CD4-positive, CD25-positive, alpha-beta regulatory T cell (primary cell): ENCODE results near the gene FBXW7. TPM values are rescaled to one million over a fixed set of nuclear protein-coding genes. Genes with fewer than 3 reads are reported as not detected.

ENCODE experiments used
- ATAC-seq, 2 donors: fragments of 150-1000 bp; cut with Tn5 transposase; one replicate each; pipeline ENCODE4 v1.10.0; 2021; ENCODE audit warnings: low read depth in 2 of 2, moderate number of reproducible peaks in 2 of 2, moderate library complexity in 1 of 2
- DNase-seq, 3 donors: peaks; one replicate each; pipeline versions ENCODE4 v3.0.0 to v3.0.0-alpha.2; 2012 to 2022; ENCODE audit warnings: mixed read lengths in 1 of 3
- H3K27ac ChIP-seq: one replicate; pipeline ENCODE4 v1.7.0; 2013; ENCODE audit warnings: mild to moderate bottlenecking, low read length; ENCODE audit not compliant: insufficient read depth, poor library complexity, severe bottlenecking
- H3K27me3 ChIP-seq: one replicate; pipeline ENCODE4 v1.7.0; 2013; ENCODE audit warnings: low read length; ENCODE audit not compliant: control insufficient read depth, insufficient read depth
- H3K36me3 ChIP-seq: one replicate; pipeline ENCODE4 v1.7.0; 2013; ENCODE audit warnings: mild to moderate bottlenecking, low read length, moderate library complexity; ENCODE audit not compliant: control insufficient read depth, insufficient read depth
- H3K4me1 ChIP-seq: 2 replicates; pipeline ENCODE4 v1.7.0; 2013; ENCODE audit warnings: mild to moderate bottlenecking, low read length; ENCODE audit not compliant: insufficient read depth, control insufficient read depth, poor library complexity, severe bottlenecking
- H3K4me3 ChIP-seq: one replicate; pipeline ENCODE4 v1.7.0; 2013; ENCODE audit warnings: low read depth, mild to moderate bottlenecking, low read length, moderate library complexity
- H3K9me3 ChIP-seq, 2 experiments: 1 replicate in 1 of 2; 2 replicates in 1 of 2; pipeline ENCODE4 v1.7.0; 2013; ENCODE audit warnings: low read length in 2 of 2, mild to moderate bottlenecking in 1 of 2, moderate library complexity in 1 of 2; ENCODE audit not compliant: control insufficient read depth in 2 of 2
- H3K27ac Mint-ChIP-seq, 3 donors: one replicate each; pipeline ENCODE4 v1.8.0; 2020 to 2022; ENCODE audit warnings: mild to moderate bottlenecking in 3 of 3, mixed read lengths in 3 of 3, moderate library complexity in 2 of 3
- H3K27me3 Mint-ChIP-seq: one replicate; pipeline ENCODE4 v1.8.0; 2022; ENCODE audit warnings: mild to moderate bottlenecking, mixed read lengths
- H3K36me3 Mint-ChIP-seq: one replicate; pipeline ENCODE4 v1.8.0; 2020; ENCODE audit warnings: mixed read lengths
- H3K4me1 Mint-ChIP-seq, 4 donors: one replicate each; pipeline ENCODE4 v1.8.0; 2020 to 2022; ENCODE audit warnings: mixed read lengths in 4 of 4, mild to moderate bottlenecking in 1 of 4
- H3K4me3 Mint-ChIP-seq, 4 donors: one replicate each; pipeline ENCODE4 v1.8.0; 2020 to 2022; ENCODE audit warnings: mild to moderate bottlenecking in 4 of 4, mixed read lengths in 4 of 4, moderate library complexity in 3 of 4
- H3K9me3 Mint-ChIP-seq, 7 donors: one replicate each; pipeline ENCODE4 v1.8.0; 2020 to 2022; ENCODE audit warnings: mixed read lengths in 7 of 7, mild to moderate bottlenecking in 3 of 7, moderate library complexity in 2 of 7
- polyA plus RNA-seq, 4 donors: library from polyadenylated mRNA; unstranded; fragments of 300-500 nt; fragmentation: Illumina TruSeq; gene quantifications; one replicate each; pipeline ENCODE4 v1.2.3, GENCODE V29; 2021
- total RNA-seq: library from RNA; stranded (reverse); gene quantifications from one replicate; pipeline ENCODE4 v1.2.3, GENCODE V29; 2022

The FBXW7 gene
- total and polyA plus RNA-seq, 5 donors from 2014 or later = 43.8 to 146 (median 49.1) TPM

DNA sequence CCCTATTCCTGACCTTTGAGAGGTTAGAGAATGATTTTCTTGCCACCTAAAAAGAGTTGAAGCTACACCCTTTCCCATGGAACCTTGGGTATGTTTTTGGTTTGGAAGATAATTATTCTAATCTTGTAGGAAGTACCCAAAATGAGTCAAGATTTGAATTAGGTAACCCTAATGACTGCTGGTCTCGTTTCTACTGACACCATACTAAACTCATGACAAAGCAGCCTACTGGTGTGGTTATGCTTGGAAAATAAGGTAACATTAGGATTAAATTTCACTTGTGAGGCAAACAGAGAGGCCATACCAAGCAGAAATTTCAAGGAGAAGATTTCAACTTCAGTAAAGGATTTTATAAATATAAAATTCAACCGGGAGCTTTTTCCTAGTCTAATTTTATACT lies 107.9 kb downstream of the FBXW7 start:
- H3K9me3 Mint-ChIP-seq = no peaks in the 10 kb centered on the region
- Histone ChIP-seq H3K4me1 (peaks cover 8% of the 10 kb centered on the region), H3K27ac (no peak overlapping the region), H3K36me3 (peaks cover 3% of the 10 kb centered on the region), H3K9me3 (no peaks in the 10 kb centered on the region), H3K4me3 (no peak overlapping the region), H3K27me3 (no peaks in the 10 kb centered on the region)
- H3K4me3 Mint-ChIP-seq = no peak overlapping the region
- H3K27ac Mint-ChIP-seq = no peak overlapping the region
- ATAC-seq (no peak), DNase-seq (no peak)
- no peaks in the 10 kb centered on the region for H3K27me3 Mint-ChIP-seq
- peaks cover 12% of the 10 kb centered on the region for H3K36me3 Mint-ChIP-seq
- H3K4me1 Mint-ChIP-seq = peaks cover 25 to 42% (median 36%) of the 10 kb centered on the region in 4 donors

DNA sequence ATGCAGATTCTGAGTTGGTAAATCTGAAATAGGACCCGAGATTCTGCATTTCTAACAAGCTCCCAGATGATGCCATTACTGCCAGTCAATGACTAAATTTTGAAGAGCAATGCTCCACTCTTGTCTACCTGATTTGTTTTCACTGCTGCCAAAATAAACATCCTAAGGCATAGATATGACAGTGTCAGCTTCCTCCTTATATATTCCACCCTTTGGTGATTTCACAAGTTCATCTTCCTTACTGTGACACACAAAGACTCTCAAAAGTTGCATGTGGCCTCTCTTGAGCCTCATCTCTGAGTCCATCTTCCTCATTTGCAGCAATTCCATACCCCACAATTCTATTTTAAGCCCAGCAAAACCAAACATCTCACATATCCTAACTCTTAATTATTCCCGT lies 110.9 kb downstream of the FBXW7 start:
- Mint-ChIP-seq H3K9me3 (no peaks in the 10 kb centered on the region), H3K4me1 (peaks cover 27 to 47% (median 37%) of the 10 kb centered on the region in 4 donors), H3K27ac (no peak overlapping the region), H3K4me3 (no peak overlapping the region), H3K27me3 (no peaks in the 10 kb centered on the region), H3K36me3 (peaks cover 12% of the 10 kb centered on the region)
- Histone ChIP-seq H3K4me3 (no peak overlapping the region), H3K9me3 (no peaks in the 10 kb centered on the region), H3K4me1 (no peaks in the 10 kb centered on the region), H3K36me3 (peaks cover 3% of the 10 kb centered on the region), H3K27ac (no peak overlapping the region), H3K27me3 (no peaks in the 10 kb centered on the region)
- no peak for ATAC-seq
- DNase-seq = no peak

DNA sequence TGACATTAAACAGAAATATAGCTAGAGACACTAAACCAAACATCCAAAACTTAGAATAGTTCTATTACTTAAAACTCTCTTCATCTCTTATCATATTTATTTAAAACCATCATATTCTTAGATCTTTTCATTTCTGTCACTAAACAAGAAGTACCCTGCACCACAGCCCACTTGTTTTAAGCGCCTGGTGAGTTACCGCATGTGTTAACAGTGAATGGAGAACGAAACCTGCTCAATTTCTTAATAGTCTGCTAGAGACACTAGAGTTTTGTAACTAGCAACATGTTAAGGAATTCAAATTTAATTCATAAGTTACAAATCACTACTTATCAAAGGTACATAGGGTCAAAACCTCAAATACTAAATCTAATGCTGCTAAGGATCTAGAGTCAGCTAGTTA lies 111.5 kb downstream of the FBXW7 start:
- ATAC-seq = no peak
- no peak overlapping the region for H3K4me3 ChIP-seq
- Mint-ChIP-seq H3K4me1 (peaks cover 31 to 50% (median 40%) of the 10 kb centered on the region in 4 donors), H3K27me3 (no peaks in the 10 kb centered on the region), H3K4me3 (no peak overlapping the region), H3K27ac (no peak overlapping the region), H3K9me3 (no peaks in the 10 kb centered on the region), H3K36me3 (peaks cover 12% of the 10 kb centered on the region)
- H3K36me3 ChIP-seq = peaks cover 3% of the 10 kb centered on the region
- H3K27ac ChIP-seq = no peak overlapping the region
- H3K9me3 ChIP-seq = no peaks in the 10 kb centered on the region
- H3K27me3 ChIP-seq = no peaks in the 10 kb centered on the region
- H3K4me1 ChIP-seq = no peaks in the 10 kb centered on the region
- DNase-seq = no peak

DNA sequence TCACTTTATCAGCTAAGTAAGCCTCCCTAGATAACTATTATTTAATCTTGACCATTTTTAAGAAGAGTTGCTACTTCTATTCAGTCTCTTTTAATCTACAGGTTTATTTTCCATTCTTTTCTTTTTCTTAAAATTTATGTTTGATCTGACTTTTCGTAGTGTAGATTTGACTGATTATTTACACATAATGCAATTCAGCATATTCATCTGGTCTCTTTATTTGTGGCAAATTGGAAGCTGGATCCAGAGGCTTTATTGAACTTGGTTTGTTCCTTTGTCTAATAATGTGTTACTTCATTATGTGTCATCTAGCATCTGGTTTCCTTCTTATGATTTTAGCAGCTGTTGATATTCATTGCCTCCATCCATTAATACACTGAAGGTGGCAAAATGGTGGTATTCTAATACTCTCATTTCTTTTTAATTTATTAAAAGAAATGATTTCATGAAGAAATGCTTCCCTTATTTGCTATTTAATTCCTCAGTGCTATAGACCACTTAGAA lies 113.0 kb downstream of the FBXW7 start:
- Histone ChIP-seq H3K4me1 (no peaks in the 10 kb centered on the region), H3K27ac (no peak overlapping the region), H3K9me3 (no peaks in the 10 kb centered on the region), H3K27me3 (no peaks in the 10 kb centered on the region), H3K36me3 (peaks cover 3% of the 10 kb centered on the region), H3K4me3 (no peak overlapping the region)
- no peak overlapping the region for H3K27ac Mint-ChIP-seq
- H3K4me3 Mint-ChIP-seq = no peak overlapping the region
- H3K4me1 Mint-ChIP-seq = peaks cover 30 to 48% (median 37%) of the 10 kb centered on the region in 4 donors
- DNase-seq (no peak), ATAC-seq (no peak)
- no peaks in the 10 kb centered on the region for H3K9me3 Mint-ChIP-seq
- H3K27me3 Mint-ChIP-seq = no peaks in the 10 kb centered on the region
- peaks cover 9% of the 10 kb centered on the region for H3K36me3 Mint-ChIP-seq

- H3K27ac ChIP-seq = no peak overlapping the region
- no peaks in the 10 kb centered on the region for H3K9me3 Mint-ChIP-seq
- DNase-seq = no peak
- no peak overlapping the region for H3K4me3 ChIP-seq
- no peaks in the 10 kb centered on the region for H3K9me3 ChIP-seq
- H3K27me3 ChIP-seq = no peaks in the 10 kb centered on the region
- peaks cover 5% of the 10 kb centered on the region for H3K36me3 Mint-ChIP-seq
- H3K4me1 ChIP-seq = no peaks in the 10 kb centered on the region
- peaks cover 2% of the 10 kb centered on the region for H3K36me3 ChIP-seq
- peaks cover 36 to 55% (median 43%) of the 10 kb centered on the region in 4 donors for H3K4me1 Mint-ChIP-seq
- no peak overlapping the region for H3K4me3 Mint-ChIP-seq
- no peaks in the 10 kb centered on the region for H3K27me3 Mint-ChIP-seq
- H3K27ac Mint-ChIP-seq = no peak overlapping the region
- no peak for ATAC-seq
Observed at GRCh38 chr4:152421576-152421975, 114.3 kb downstream of the FBXW7 start.

GRCh38 chr4:152419809-152420208 lies 116.1 kb downstream of the FBXW7 start:
- Histone ChIP-seq H3K4me1 (no peaks in the 10 kb centered on the region), H3K27ac (no peak overlapping the region), H3K27me3 (no peaks in the 10 kb centered on the region), H3K9me3 (no peaks in the 10 kb centered on the region), H3K36me3 (no peaks in the 10 kb centered on the region), H3K4me3 (no peak overlapping the region)
- Mint-ChIP-seq H3K9me3 (no peaks in the 10 kb centered on the region), H3K36me3 (no peaks in the 10 kb centered on the region), H3K4me1 (peaks cover 31 to 57% (median 50%) of the 10 kb centered on the region in 4 donors), H3K27ac (no peak overlapping the region), H3K4me3 (no peak overlapping the region), H3K27me3 (no peaks in the 10 kb centered on the region)
- DNase-seq = no peak
- ATAC-seq = no peak

DNA sequence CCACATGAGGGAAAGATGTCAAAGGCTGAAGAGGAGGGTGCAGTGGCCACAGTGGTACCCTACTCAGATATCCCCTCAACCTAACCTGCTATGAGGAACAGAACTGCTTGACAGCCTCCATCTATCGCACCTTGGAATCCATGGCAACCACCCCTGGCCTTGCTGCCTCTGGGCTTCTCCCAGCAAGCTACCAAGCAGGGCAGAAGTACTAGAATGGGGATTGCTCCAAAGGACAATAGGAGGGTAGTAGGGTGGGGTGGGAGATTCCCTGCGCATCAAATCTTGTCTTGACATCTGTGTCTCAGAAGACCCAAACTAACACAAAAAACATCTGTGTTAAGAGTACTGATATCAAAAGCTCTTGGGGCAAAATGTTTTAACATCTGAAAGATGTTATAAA lies 118.2 kb downstream of the FBXW7 start:
- peaks cover 33 to 57% (median 55%) of the 10 kb centered on the region in 4 donors for H3K4me1 Mint-ChIP-seq
- Histone ChIP-seq H3K36me3 (no peaks in the 10 kb centered on the region), H3K4me1 (no peaks in the 10 kb centered on the region), H3K4me3 (no peak overlapping the region), H3K9me3 (no peaks in the 10 kb centered on the region), H3K27me3 (no peaks in the 10 kb centered on the region), H3K27ac (no peak overlapping the region)
- H3K36me3 Mint-ChIP-seq = no peaks in the 10 kb centered on the region
- DNase-seq = no peak
- no peaks in the 10 kb centered on the region for H3K27me3 Mint-ChIP-seq
- ATAC-seq = no peak
- H3K9me3 Mint-ChIP-seq = no peaks in the 10 kb centered on the region
- H3K4me3 Mint-ChIP-seq = no peak overlapping the region
- no peak overlapping the region for H3K27ac Mint-ChIP-seq

DNA sequence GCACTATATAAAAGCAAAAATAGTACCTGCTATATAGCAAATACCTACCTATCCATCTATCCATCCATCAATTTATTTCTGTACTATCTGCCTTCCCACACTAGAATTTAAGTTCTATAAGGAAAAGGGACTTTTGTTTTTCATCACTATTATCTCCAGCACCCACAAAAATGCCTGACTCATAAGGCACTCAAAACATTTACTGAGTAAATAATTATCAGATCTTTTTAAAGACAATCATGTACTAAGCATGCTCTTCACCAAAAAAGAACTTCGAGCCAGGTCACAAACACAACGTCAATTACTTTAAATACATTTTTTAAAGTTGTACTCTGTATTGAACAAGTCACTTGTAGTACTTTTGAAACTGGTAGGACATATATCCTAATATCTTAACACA lies 119.9 kb downstream of the FBXW7 start:
- Histone ChIP-seq H3K27me3 (no peaks in the 10 kb centered on the region), H3K36me3 (peaks cover 6% of the 10 kb centered on the region), H3K9me3 (no peaks in the 10 kb centered on the region), H3K4me3 (no peak overlapping the region), H3K27ac (no peak overlapping the region), H3K4me1 (no peaks in the 10 kb centered on the region)
- Mint-ChIP-seq H3K9me3 (no peaks in the 10 kb centered on the region), H3K27me3 (no peaks in the 10 kb centered on the region), H3K4me3 (no peak overlapping the region), H3K4me1 (peaks cover 32 to 54% (median 51%) of the 10 kb centered on the region in 4 donors), H3K36me3 (peaks cover 7% of the 10 kb centered on the region), H3K27ac (no peak overlapping the region)
- DNase-seq (no peak), ATAC-seq (no peak)
